ENCODE data around the gene HHATL.
"Not testable (repeated sequence)": the region's sequence is repeated elsewhere in the genome, so short reads cannot be mapped to it uniquely, and the experiment has no call there.

HHATL gene

DNA sequence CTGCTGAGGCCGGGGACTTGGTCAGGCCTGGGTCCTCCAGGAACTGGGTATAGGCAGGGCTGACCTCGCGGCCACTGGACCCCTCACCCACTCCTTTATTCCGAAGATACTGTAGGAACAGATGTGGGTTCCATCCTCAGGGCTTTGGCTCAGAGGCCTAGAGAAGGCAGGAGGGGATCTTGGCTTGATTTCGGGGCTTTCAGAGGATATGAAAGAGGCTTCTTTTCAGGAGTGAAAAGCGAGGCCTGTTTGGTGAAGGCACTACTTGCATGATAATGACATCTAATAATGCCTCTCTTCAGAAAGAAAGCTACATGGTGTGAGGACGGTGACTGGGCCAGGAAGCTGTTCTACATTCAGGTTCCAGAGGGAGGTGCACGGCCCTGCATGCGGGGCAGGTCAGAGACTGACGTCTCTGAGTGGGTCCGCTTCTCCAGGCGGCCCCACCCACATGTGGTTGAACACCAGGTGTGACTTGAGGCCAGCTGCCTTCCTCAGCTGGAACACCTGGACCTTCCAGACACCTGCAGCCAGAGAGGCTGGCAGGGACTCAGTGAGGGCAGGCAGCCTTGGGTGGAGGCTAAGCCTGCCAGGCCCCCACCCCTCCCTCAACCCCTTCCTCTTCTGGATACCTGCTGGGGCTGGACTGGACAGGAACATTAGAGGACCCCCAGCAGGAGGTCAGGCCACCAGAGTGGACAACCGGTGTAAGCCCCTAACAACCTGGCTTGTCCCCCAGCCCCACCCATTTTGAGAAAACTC is 31.1 kb upstream of the HHATL start:
- peak in 1 of 3 experiments; percentile 44 for DNase-seq

DNA sequence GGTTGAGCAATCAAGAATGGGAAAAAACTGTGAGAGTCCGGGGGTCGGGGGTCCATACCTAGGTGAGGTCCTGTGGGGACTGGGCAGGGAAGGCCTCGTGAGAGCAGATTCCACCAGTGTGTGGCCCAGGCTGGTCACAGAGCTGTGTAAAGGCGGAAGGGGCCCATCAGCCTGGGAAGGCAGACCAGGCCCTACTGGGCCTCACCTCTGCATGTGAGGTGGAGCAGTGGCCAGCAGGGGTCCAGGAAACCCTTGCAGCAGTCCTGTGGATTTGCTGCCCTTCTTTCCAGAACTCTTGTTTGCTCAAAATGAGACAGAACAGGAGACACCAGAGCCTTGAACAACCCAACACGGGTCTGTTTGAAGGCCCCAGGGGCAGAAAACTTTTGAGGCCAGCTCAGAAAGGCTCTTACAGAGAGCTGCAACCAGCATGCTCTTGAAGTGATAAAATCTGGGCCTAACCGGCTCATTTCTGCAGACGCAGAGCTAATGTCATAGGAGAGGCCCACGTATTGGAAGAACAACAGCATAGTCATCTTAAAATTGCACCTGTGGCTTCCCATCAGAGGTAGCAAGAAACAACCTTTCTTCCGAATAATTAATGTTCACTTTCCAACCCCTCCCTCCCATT is 30.3 kb upstream of the HHATL start:
- no peak for DNase-seq

DNA sequence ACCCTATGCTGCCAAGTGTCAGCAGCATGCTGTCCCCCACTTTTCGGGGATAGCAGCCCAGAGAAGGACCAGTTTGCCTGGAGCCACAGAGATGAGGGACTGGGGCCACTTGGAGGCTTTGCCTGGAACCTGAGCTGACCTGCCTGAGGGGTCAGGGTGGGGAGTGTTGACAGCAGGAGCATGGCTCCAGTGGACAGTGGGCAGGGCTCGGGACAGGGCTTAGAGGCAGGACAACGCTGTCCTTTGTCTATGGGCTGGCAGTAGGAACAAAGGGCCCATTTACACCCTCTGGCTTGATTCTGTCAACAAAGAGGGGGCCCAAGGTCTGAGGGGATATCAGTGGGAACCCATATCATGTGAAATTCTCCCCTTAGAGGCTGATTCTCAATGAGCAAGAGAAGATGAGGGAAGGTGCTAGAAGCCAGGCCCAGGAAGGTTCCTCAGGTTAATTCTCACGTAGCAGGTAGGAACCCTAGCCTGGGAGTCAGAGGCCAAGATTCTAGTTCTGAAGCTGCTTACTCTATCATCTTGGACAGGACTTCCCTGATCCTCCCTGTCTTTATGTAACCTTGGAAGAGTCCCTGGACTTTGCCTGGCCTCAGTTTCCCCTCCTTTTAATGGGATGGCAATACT is 29.7 kb upstream of the HHATL start:
- no peak for DNase-seq

DNA sequence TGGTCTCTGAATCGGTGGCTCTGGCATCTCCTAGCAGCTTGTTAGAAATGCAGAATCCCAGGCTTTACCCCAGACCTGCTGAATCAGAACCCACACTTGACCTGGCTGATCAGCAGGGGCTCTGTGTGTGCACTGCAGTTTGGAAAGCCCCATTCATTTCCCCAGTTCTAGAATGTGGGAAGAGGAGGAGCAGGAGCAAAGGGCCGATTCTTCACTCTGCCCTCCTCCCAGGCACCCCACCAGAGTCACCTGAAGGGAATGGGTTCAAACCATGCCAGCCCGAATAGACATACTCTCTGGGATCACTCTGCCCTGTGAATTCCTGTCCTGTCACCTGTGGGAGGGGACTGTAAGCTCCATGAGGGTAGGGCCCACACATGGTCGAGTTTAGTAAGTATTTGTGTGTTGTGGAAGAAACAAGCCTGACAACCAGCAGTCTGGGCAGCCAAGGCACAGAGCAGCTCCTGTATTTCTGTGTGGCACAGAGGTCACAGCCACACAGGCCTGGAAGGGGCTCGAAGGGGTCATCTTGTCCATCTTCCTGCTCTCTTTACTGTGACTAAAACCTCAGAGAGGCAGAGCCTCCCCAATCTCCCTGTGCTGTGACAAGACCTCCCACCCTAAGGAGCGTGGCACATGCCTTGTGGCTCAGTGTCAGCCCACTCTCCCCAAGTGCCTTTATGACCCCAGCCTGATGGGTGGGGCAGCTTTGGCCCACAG is 29.0 kb upstream of the HHATL start:
- DNase-seq, result no peak

DNA sequence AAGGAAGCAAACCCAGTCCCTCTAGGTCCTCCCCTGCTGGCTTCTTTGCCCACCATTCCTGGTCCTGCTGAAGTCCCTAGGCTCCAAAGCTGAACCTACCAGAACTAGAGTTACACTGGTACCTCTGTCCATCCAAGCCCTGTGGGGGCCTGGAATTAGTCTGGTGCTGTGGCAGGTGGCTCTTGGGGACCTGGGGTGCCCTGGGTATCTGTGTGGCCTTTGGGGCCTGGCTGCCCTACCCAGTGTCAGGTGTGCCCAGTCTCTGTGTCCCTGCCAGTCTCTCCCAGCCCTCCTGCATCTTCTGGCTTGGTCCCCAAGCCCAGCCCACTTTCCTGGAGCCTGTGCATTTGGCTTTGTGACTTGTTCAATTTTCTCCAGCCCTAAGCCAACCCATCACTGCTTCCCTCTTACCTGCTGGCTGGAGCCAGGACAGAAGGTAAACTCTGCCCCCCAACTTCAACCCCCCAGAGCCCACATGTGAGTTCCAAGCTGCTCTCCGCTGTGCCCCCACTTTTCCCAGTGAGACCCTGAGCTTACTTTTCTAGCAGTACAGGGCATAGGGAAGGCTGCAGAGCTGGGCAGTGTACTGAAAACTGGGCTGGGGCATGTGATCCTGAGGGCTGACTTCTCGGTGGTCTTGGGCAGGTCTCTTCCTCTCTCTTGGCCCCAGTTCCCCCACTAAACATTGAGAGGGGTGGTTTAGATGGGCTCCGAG is 28.3 kb upstream of the HHATL start:
- DNase-seq, result no peak

DNA sequence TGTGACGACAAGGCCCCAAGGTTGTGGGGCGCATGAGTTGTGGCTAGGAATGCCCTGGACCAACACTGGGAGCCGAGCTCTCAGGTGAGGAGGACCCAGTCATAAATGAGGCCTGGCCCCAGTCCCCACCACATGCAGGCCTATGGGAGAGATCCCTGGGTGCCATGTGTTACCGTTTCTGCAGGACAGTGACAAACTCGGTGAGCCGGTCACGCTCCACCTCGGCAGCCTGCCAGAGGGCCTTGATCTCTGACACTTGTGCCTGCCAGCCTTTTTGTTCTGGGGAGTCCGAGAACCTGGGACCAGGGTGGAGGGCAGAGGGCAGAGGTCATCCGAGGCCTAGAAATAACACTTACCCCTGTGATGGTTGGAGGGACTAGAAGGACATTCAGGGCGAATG is 27.7 kb upstream of the HHATL start:
- no peak for DNase-seq

DNA sequence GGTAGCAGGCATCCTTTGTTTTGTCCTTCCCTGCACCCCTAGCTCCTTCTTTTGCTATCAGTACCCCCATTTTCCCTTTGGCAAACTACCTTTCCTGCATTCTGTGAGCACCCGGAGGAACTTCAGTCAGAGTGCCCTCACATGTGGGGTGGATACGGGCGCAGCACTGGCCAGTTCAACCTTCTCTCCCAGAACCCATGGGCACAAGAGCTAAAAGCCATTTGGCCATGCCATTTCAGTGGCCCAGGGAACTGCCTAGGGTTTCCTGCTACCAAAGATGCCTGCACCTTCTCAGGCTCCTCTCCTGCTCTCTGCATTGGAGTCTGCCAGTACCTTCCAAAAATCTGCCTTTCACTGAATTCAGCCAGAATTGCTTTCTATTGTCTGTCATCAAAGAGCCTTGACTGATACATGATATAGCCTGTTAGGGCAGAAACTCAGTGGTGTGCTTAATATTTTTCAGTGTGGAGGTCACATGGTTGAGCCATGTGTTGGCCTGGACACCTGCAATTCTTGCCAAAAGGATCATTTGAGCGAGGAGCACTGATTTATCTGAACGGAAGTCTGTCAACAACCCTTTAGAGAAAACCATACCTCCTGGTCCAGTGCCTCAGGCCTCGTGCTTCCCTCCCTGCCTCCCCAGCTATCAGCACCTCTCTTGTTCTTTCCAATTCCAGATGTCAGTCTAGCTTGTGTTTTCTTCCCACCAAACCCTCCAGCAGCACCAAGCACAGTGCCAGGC is 27.0 kb upstream of the HHATL start:
- DNase-seq, result no peak

DNA sequence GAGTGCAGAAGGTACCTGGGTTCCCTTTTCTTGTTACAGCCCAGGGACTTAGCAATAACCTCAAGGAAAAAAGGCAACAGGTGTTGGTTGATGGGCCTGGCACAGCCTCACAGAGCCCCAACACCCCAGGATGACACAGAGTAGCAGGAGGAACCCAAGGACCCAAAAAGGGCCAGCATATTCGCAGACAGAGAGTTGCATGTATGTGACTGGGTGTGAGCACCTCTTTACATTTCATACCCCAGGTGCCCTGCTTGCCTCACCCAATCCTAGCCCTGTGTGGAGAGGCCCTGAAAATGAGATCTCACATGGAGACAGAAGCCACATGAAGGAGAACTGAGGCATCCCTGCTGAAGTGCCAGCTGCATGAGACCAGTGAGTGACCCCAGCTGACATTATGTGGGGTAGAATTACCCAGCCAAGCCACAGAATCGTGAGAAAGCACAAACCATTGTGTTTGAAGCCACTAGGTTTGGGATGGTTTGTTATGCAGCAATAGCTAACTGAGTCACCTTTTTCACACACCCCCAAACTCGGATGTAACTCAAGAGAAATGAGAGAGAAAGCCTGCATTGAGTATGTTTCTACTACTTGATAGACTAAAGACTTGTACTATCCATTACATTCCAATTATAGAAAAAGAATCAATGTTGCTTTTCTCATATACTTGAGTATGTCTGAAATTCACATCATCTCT is 26.2 kb upstream of the HHATL start:
- no peak for DNase-seq

DNA sequence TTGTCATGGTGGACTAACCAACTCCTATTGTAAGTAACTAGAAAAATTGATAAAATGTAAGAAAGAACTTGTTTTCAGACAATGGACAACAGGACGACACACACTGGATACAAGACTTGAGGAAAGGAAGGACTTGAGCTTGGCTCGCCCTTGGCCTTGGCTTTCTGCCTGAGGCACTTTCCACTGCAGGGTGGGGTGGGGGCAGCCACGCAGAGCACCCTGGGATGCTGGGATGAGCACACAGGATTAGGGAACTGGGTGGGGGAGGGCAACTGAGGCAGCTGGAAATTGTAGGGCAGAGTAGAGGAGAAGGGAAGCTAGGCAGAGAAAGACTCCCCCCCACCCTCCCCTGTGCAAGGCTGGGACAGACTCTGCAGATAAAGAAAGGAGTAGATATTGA is 25.5 kb upstream of the HHATL start:
- no peak for DNase-seq

DNA sequence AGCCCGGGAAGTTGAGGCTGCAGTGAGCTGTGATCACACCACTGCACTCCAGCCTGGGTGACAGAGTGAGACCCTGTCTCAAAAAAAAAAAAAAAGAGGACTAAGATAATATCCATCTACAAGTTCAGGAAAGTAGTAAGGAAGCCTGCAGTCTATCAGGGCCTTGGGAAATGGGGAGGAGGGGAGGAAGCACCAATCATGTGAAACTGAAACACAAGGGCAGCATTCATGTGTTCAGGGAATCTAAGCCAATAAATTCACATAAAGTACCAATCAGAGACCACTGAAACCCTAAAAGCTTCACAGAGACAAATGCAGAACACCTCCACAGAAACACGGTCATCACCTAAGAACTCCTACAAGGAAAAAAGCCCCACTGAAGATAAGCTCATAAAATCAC is 22.9 kb upstream of the HHATL start:
- no peak for DNase-seq

DNA sequence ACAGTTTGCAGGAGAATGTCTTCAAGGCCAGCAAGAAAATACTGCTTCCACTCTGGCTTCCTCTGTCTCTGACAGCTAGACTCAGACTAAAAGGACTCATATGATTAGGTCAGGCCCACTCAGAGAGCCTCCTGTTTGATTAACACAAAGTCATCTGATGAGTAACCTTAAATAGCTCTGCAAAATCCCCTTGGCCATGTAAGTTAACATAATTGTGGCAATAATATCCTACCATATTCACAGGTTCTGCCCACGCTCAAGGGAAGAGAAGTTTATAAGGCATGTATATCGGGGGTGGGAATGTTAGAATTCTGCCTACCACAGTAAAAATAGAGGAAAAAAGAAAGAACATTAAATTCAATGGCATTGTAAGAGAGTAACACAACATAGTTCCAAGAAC is 20.6 kb upstream of the HHATL start:
- no peak for DNase-seq

DNA sequence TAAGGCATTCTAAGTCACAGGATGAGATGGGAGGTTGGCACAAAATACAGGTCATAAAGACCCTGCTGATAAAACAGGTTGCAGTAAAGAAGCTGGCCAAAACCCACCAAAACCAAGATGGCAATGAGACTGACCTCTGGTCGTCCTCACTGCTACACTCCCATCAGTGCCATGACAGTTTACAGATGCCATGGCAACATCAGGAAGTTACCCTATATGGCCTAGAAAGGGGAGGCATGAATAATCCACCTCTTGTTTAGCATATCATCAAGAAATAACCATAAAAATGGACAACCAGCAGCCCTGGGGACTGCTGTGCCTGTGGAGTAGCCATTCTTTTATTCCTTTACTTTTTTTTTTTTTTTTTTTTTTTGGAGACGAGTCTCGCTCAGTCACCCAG is 19.8 kb upstream of the HHATL start:
- not testable (repeated sequence) for DNase-seq

DNA sequence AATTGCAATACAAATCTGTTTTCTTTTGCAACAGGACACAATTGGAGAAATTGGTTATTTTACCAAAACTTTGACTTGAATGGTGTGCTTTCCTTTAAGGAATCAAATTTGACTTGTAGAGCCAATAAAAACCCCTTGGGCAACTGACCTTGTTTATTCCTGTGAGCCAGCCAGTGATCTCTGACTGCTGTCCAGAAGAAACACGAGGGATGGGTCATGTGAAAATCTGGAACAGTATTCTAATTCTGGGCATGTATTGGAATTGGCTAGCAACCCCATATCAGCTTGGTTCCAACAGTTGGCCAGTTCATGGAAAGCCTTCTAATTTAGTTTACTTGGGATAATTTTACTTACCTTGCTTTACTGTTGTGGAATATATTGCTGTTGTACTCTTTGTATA is 19.1 kb upstream of the HHATL start:
- DNase-seq, result no peak

DNA sequence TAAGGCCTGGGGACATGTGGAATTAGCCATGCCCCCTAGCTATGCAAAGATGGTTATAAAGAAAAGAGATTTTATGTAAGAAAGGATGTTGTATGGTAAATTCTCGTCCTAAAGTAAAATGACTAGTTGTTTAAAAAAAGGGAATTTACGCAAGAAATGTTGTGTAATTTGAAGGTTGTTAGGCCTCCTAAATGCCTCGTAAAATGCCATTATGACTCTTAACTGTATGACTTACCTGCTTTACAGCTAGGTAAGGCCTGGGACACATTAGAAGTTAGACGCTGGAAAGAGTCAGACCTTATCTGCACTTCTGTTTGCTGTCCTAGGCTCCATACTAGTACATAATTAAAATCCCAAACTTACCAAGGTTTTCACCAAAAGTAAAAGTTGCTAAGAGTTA is 17.5 kb upstream of the HHATL start:
- DNase-seq, result no peak

DNA sequence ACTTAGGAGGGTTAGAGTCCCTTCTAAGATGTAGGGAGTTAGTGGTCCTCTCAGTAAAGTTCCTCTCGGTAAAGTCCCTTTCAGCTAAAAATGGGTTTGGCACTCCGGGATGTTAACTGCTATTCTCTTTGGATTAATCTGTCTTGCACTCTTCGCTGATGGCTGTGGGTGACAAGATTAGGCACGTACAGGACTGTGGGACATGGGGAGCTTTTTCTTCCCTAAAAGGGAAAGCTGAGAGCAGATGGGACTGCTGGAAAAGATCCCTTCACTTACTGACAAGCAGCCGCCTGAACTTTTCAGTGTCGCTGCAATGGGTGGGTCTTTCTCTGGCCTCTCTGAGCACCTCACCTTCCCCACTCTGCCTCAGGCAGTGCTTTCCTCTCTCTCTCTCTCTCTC is 16.4 kb upstream of the HHATL start:
- DNase-seq, result no peak

DNA sequence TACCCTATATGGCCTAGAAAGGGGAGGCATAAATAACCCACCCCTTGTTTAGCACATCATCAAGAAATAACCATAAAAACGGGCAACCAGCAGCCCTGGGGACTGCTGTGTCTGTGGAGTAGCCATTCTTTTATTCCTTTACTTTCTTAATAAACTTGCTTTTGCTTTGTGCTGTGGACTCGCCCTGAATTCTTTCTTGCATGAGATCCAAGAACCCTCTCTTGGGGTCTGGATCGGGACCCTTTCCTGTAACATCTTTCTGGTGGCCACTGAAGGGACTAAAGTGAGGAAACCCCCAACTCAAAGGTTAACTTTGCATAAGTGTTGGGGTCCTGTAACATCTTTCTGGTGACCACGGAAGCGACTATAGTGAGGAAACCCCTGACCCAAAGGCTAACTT is 15.7 kb upstream of the HHATL start:
- no peak for DNase-seq

DNA sequence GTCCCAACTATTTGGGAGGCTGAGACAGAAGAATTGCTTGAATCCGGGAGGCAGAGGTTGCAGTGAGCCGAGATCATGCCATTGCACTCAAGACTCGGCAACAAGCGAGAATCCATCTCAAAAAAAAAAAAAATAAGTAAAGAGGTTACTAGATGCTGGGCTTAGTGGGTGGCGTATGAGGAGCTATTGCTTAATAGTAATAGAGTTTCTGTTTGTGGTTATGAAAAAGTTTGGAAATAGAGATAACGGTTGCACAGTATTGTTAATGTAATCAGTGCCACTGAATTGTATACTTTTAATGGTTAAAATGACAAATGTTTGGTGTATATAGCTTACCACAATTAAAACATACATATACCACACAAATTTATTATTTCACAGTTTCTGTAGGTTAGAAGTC is 14.7 kb upstream of the HHATL start:
- DNase-seq, result no peak

DNA sequence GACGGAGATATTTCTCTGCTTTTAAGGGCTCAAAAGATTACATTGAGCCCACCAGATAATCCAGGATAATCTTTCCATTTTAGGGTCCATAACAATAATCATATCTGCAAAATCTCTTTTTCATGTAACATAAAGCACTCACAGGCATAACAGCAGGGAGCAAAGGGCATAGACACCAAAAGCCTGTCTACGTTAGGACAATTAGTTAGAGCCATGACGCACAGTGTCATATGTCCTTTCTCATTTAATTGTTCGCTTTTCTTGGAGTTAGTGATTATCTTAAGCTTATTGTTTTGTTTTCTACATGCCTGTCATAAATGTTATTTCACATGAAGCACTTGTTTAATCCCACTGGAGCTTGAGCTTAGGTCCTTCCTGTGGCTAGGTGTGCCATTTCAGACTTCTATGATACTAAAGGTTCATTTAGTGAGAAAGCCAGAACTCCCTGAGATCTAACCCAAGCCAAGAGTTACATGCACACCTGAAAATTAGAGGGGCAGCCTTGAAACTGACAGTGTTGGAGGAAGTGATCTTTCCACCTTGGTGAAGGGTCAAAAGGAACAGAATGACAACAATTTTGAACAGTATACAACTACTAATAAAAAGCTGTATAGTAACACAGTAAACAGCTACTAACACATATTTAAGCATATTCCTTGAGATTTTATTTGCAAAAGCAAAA is 11.7 kb upstream of the HHATL start:
- DNase-seq, result no peak

DNA sequence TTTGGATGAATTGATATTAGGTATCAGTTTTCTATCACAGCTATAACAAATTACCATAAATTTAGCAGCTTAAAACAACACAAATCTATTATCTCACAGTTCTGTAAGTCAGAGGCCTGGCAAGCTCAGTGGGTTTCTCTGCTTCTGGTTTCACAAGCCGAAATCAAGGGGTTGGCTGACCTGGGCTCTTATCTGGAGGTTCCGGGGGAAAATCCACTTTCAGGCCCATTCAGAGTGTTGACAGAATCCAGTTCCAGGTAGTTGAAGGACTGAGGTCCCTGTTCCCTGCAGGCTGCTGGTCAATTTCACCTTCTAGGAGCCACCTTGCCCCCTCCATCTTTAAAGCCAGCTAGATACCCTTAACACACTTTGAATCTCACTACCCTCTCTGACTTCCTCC is 11.1 kb upstream of the HHATL start:
- no peak for DNase-seq

DNA sequence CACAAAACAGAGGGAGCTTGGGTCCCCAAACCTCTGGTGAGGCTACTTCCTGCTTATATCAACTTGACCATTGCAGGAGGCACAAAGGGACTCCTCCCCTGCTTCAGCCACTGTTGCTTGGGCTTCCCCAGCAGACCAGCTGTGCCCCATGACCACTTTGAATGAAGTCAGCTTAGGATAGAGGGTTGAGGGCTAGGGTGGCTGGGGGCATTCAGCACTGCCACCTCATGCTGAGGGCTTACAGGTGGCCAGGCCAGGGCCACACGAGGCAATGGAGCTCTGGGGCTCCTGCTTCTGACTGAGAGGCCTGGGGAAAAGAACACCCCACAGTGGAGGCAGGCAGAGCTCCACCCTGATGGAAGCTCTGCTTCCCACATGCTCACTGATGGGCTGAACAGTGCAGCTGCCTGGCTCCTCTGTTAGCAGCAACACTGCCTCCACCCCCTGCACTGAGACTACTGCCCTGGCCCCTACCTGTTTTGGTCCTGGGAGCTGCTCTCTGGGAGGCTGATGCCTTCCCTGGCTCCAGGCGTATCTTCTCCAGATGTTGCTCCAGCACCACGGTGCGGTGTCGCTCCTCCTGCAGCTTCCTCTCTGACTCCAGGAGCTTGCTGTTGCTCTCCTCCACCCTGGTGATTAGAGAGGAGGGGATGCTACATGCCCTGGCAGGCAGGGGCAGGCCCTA is 10.2 kb upstream of the HHATL start:
- DNase-seq, result no peak

DNA sequence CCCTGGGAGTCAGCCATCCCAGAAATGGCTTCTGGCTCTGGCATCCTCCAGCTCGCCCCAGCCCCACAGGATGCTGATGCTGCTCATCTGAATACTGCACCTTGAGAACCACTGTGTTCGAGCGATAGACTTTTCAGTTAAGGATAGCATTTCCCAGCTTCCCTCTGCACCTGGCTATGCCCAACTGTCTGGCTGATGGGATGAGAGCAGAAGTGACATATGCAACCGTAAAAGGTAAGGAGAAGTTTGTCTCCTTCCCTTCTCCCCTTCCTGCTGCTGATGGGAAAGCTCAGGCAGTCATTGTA is 9.7 kb upstream of the HHATL start:
- no peak for DNase-seq
